ENCODE results near the gene TSGA10. TPM values are rescaled to one million over a fixed set of nuclear protein-coding genes. Genes with fewer than 3 reads are reported as not detected.

The TSGA10 gene
- total and polyA plus RNA-seq, 2 experiments from 2014 or later, result 6.4 to 24.2 TPM

DNA sequence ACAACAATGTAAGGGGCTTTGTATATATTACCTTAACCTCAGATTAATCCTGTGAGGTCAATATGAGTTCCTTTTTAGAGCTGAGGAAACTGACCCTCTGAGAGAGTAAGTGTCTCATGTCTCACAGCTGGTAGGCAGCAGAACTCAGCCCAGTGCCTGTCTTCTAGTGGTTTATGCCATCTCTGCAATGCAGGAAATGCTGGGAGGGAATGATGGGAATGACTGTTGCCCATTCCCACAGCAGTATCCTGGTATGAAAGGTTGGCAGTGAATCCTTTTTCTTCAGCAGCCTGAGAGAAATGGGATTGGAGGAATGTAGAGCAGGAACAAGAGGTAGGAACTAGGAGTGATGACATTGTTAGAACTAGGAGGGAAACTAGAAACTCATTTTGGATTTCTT, 32.3 kb upstream of the TSGA10 start (continued):
- TF ChIP-seq, protein P1, sequence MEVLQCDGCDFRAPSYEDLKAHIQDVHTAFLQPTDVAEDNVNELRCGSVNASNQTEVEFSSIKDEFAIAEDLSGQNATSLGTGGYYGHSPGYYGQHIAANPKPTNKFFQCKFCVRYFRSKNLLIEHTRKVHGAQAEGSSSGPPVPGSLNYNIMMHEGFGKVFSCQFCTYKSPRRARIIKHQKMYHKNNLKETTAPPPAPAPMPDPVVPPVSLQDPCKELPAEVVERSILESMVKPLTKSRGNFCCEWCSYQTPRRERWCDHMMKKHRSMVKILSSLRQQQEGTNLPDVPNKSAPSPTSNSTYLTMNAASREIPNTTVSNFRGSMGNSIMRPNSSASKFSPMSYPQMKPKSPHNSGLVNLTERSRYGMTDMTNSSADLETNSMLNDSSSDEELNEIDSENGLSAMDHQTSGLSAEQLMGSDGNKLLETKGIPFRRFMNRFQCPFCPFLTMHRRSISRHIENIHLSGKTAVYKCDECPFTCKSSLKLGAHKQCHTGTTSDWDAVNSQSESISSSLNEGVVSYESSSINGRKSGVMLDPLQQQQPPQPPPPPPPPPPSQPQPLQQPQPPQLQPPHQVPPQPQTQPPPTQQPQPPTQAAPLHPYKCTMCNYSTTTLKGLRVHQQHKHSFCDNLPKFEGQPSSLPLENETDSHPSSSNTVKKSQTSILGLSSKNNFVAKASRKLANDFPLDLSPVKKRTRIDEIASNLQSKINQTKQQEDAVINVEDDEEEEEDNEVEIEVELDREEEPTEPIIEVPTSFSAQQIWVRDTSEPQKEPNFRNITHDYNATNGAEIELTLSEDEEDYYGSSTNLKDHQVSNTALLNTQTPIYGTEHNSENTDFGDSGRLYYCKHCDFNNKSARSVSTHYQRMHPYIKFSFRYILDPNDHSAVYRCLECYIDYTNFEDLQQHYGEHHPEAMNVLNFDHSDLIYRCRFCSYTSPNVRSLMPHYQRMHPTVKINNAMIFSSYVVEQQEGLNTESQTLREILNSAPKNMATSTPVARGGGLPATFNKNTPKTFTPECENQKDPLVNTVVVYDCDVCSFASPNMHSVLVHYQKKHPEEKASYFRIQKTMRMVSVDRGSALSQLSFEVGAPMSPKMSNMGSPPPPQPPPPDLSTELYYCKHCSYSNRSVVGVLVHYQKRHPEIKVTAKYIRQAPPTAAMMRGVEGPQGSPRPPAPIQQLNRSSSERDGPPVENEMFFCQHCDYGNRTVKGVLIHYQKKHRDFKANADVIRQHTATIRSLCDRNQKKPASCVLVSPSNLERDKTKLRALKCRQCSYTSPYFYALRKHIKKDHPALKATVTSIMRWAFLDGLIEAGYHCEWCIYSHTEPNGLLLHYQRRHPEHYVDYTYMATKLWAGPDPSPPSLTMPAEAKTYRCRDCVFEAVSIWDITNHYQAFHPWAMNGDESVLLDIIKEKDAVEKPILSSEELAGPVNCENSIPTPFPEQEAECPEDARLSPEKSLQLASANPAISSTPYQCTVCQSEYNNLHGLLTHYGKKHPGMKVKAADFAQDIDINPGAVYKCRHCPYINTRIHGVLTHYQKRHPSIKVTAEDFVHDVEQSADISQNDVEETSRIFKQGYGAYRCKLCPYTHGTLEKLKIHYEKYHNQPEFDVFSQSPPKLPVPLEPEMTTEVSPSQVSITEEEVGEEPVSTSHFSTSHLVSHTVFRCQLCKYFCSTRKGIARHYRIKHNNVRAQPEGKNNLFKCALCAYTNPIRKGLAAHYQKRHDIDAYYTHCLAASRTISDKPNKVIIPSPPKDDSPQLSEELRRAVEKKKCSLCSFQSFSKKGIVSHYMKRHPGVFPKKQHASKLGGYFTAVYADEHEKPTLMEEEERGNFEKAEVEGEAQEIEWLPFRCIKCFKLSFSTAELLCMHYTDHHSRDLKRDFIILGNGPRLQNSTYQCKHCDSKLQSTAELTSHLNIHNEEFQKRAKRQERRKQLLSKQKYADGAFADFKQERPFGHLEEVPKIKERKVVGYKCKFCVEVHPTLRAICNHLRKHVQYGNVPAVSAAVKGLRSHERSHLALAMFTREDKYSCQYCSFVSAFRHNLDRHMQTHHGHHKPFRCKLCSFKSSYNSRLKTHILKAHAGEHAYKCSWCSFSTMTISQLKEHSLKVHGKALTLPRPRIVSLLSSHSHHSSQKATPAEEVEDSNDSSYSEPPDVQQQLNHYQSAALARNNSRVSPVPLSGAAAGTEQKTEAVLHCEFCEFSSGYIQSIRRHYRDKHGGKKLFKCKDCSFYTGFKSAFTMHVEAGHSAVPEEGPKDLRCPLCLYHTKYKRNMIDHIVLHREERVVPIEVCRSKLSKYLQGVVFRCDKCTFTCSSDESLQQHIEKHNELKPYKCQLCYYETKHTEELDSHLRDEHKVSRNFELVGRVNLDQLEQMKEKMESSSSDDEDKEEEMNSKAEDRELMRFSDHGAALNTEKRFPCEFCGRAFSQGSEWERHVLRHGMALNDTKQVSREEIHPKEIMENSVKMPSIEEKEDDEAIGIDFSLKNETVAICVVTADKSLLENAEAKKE (CRISPR knock-in tag; IDR thresholded peaks at IDR 0.05), result no peak
- TF ChIP-seq EZH2phosphoT487 (IDR thresholded peaks at IDR 0.05; ENCODE audit: unreplicated experiment) (no peak), EZH2 (IDR thresholded peaks at IDR 0.05; ENCODE audit: low read depth, unreplicated experiment) (no peak), POLR2AphosphoS5 (IDR thresholded peaks at IDR 0.05; ENCODE audit: low read depth) (no peak)
- TF ChIP-seq, protein P2, sequence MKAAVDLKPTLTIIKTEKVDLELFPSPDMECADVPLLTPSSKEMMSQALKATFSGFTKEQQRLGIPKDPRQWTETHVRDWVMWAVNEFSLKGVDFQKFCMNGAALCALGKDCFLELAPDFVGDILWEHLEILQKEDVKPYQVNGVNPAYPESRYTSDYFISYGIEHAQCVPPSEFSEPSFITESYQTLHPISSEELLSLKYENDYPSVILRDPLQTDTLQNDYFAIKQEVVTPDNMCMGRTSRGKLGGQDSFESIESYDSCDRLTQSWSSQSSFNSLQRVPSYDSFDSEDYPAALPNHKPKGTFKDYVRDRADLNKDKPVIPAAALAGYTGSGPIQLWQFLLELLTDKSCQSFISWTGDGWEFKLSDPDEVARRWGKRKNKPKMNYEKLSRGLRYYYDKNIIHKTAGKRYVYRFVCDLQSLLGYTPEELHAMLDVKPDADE (IDR thresholded peaks at IDR 0.05), result no peak

DNA sequence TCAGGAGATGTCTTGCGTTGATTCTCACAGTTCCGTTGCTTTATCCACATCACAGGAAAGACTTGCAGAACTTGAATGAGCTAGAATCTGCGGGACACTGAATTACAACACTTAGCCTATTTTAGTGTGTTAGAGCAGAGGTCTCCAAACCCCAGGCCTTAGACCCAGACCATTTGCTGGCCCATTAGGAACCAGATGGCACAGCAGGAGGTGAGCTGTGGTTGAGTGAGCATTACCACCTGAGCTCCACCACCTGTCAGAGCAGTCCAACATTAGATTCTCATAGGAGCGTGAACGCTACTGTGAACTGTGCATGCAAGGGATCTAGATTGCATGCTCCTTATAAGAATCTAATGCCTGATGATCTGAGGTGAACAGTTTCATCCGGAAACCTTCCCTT, 30.1 kb upstream of the TSGA10 start:
- peaks cover 6% of the 10 kb centered on the region for H3K4me1 ChIP-seq (ENCODE audit: insufficient read depth)
- H3K4me3 Mint-ChIP-seq, result no peak overlapping the region
- peaks cover 87% of the 10 kb centered on the region for H3K79me2 ChIP-seq (replicated peaks; ENCODE audit: insufficient read depth)
- H3K36me3 Mint-ChIP-seq (ENCODE audit: low read depth), result peaks cover 35% of the 10 kb centered on the region
- H3K9me3 Mint-ChIP-seq, result no peaks in the 10 kb centered on the region; the same call in 2 of the 3 replicates
- no peak overlapping the region for H3K27ac Mint-ChIP-seq
- peaks cover 5% of the 10 kb centered on the region; the same call in 1 of the 2 replicates for H3K36me3 ChIP-seq (ENCODE audit: insufficient read depth)
- H3K27me3 ChIP-seq (ENCODE audit: insufficient read depth), result no peaks in the 10 kb centered on the region
- H3K9me2 ChIP-seq (ENCODE audit: insufficient read depth), result no peaks in the 10 kb centered on the region; the same call in 1 of the 2 replicates
- no peak overlapping the region for H3K27ac ChIP-seq (ENCODE audit: low read depth)
- H3K27me3 Mint-ChIP-seq (ENCODE audit: insufficient read depth, low read depth, poor library complexity), result peaks cover 6% of the 10 kb centered on the region
- H3K4me2 ChIP-seq, result no peak overlapping the region
- peaks cover 7% of the 10 kb centered on the region; the same call in 1 of the 2 replicates for H4K20me1 ChIP-seq (replicated peaks; ENCODE audit: insufficient read depth)
- H3K4me3 ChIP-seq, result no peak overlapping the region
- H3F3A ChIP-seq (replicated peaks; ENCODE audit: low read depth), result no peaks in the 10 kb centered on the region
- peaks cover 11% of the 10 kb centered on the region for H3K4me1 Mint-ChIP-seq
- ATAC-seq, result no peak
- no peak for DNase-seq (ENCODE audit: low spot score)
- H2AFZ ChIP-seq, result no peak overlapping the region
- TF ChIP-seq ZNF331 (CRISPR knock-in tag; IDR thresholded peaks at IDR 0.05; ENCODE audit: low read depth) (no peak), EZH2phosphoT487 (IDR thresholded peaks at IDR 0.05; ENCODE audit: unreplicated experiment) (no peak), NANOG (IDR thresholded peaks at IDR 0.05; ENCODE audit: borderline replicate concordance) (no peak), ZNF114 (CRISPR knock-in tag; IDR thresholded peaks at IDR 0.05) (no peak), CREB1 (CRISPR knock-in tag; IDR thresholded peaks at IDR 0.05; ENCODE audit: low read depth) (no peak), EZH2 (IDR thresholded peaks at IDR 0.05; ENCODE audit: low read depth, unreplicated experiment) (no peak)
- TF ChIP-seq, protein P3, sequence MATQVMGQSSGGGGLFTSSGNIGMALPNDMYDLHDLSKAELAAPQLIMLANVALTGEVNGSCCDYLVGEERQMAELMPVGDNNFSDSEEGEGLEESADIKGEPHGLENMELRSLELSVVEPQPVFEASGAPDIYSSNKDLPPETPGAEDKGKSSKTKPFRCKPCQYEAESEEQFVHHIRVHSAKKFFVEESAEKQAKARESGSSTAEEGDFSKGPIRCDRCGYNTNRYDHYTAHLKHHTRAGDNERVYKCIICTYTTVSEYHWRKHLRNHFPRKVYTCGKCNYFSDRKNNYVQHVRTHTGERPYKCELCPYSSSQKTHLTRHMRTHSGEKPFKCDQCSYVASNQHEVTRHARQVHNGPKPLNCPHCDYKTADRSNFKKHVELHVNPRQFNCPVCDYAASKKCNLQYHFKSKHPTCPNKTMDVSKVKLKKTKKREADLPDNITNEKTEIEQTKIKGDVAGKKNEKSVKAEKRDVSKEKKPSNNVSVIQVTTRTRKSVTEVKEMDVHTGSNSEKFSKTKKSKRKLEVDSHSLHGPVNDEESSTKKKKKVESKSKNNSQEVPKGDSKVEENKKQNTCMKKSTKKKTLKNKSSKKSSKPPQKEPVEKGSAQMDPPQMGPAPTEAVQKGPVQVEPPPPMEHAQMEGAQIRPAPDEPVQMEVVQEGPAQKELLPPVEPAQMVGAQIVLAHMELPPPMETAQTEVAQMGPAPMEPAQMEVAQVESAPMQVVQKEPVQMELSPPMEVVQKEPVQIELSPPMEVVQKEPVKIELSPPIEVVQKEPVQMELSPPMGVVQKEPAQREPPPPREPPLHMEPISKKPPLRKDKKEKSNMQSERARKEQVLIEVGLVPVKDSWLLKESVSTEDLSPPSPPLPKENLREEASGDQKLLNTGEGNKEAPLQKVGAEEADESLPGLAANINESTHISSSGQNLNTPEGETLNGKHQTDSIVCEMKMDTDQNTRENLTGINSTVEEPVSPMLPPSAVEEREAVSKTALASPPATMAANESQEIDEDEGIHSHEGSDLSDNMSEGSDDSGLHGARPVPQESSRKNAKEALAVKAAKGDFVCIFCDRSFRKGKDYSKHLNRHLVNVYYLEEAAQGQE (IDR thresholded peaks at IDR 0.05; ENCODE audit: unreplicated experiment), result no peak
- TF ChIP-seq, protein P4, sequence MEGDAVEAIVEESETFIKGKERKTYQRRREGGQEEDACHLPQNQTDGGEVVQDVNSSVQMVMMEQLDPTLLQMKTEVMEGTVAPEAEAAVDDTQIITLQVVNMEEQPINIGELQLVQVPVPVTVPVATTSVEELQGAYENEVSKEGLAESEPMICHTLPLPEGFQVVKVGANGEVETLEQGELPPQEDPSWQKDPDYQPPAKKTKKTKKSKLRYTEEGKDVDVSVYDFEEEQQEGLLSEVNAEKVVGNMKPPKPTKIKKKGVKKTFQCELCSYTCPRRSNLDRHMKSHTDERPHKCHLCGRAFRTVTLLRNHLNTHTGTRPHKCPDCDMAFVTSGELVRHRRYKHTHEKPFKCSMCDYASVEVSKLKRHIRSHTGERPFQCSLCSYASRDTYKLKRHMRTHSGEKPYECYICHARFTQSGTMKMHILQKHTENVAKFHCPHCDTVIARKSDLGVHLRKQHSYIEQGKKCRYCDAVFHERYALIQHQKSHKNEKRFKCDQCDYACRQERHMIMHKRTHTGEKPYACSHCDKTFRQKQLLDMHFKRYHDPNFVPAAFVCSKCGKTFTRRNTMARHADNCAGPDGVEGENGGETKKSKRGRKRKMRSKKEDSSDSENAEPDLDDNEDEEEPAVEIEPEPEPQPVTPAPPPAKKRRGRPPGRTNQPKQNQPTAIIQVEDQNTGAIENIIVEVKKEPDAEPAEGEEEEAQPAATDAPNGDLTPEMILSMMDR (conservative IDR thresholded peaks at IDR 0.05; ENCODE audit: low read depth in 2 of 2), result no peak
- TF ChIP-seq, protein P2 (IDR thresholded peaks at IDR 0.05), result no peak

Data from GM23338 (cell line).